GM18868 (cell line): ENCODE results near the gene SPAG9.

Source experiments
- ATAC-seq: cut with Tn5 transposase; IDR thresholded peaks from one replicate; pipeline ENCODE4 v1.9.1; 2021; ENCODE audit warnings: mild to moderate bottlenecking, moderate library complexity; ENCODE audit not compliant: unreplicated experiment

The SPAG9 gene

GRCh38 chr17:50959341-50959740 is 161.3 kb downstream of the SPAG9 start:
- ATAC-seq: no peak

GRCh38 chr17:50957600-50958575 is 162.8 kb downstream of the SPAG9 start:
- ATAC-seq: no peak

GRCh38 chr17:50956750-50957523 is 163.7 kb downstream of the SPAG9 start:
- ATAC-seq: peak; percentile 68

GRCh38 chr17:50956409-50956749 is 164.3 kb downstream of the SPAG9 start:
- ATAC-seq: no peak

- ATAC-seq: no peak
Measured at GRCh38 chr17:50955667-50956120, 165.0 kb downstream of the SPAG9 start.

DNA sequence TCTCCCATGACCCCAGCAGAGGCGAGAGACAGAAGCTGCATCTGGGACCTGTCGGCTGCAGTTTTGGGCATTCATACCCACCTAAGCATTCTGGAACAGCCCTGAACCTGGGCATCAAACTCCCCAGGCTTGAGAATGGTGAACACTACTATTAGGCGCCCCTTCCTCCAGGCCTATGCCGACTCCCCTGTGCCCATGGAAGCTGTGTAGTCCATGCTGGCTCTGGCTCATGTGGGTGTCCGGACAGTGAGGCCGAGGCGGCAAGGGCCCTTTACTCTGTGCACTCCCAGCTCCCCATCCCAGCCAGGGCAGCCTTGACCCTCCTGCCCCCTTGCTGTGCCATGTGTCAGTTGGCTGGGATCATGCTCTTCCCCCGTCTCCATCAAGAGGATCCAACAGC is 165.5 kb downstream of the SPAG9 start:
- ATAC-seq: no peak

- no peak for ATAC-seq
Measured at GRCh38 chr17:50954641-50955121, 166.0 kb downstream of the SPAG9 start.

GRCh38 chr17:50953831-50954601 is 166.7 kb downstream of the SPAG9 start:
- ATAC-seq: no peak

DNA sequence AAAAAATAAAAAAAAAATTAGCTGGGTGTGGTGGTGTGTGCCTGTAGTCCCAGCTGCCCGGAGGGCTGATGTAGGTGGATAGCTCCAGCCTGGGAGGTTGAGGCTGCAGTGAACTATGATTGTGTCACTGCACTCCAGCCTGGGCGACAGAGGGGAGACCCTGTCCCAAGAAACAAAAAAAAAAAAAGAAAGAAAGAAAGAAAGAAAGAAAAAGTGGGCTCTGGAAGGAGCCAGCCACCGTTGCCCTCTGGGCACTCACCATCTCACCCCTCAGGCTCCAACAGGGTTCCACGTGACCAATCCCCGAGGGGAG is 167.2 kb downstream of the SPAG9 start:
- no peak for ATAC-seq

DNA sequence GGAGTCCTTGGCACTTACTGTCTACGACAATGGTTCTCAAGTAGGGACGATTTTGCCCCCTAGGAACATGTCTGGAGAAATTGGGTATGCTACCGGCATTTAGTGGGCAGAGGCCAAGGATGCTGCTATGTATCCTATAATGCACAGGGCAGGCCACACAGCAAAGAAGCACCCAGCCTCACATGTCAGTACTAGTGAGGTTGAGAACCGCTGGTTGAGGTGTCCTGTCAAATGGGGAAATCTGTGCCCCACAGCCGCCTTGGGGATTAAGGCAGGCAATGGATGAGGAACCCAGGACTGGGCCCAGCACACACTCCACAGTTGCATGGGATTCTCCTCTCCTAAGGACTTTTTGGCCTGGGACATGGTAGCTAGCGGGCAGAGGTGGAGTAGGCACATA is 167.8 kb downstream of the SPAG9 start:
- ATAC-seq: no peak

DNA sequence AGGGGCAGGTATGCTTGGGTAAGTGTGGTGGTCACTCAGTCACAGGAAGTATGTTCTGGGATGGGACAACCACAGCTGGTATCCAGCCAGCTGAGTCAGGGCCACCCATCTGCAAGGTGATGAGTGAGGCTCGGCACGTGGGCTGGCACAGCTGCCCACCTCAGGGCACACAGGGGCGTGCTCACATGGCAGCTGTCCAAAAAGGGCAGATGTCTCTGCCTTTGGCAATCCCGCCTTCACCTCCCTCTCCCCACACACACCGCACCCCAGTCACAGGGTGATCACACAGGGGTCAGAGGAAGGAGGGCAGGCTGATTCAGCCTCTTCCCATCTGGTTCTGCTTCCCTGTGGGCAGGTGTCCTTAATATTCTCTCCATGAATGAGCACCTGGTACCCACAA is 168.7 kb downstream of the SPAG9 start:
- no peak for ATAC-seq

- no peak for ATAC-seq
Measured at GRCh38 chr17:50949989-50950877, 170.4 kb downstream of the SPAG9 start.

DNA sequence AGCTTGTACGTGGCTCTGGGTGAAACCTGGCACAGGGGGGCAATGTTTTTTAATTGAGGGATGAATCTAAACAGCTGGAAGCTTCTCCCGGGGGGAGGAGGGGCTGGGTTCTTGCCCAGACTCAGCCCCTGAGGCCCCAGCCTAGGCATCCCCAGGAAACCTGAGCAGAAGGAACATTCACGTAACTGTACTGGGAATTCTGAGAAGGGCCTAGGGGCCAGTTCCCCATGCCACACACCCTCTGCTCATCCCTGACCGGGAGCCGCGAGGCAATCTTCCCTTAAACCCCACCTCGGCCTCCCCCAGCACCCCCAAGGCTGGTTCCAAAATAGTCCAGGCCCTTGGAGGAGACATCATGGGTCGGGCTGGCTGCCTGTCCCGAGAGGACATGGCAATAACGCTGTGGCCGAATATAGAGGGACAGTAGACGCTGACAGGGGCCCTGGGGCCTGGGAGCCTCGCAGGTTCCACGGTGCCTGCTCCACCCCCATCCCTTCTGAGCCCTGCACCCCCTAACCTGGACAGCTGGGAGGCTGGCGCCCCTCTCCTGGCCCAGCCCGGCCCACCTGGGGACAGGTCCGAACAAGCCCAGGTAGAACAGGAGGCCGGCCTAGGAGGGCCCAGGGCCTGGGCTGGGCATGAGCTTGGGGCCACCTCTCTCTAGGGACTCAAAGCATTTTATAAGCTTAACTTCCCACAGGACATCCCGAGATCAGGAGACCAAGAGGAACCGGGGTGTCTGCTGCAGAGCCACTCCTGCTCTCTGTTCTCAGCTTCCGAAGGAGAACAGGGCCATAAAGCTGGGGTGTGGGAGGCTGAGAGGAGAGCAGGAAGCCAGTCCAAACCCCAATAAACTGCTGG is 171.3 kb downstream of the SPAG9 start:
- no peak for ATAC-seq

- no peak for ATAC-seq
Measured at GRCh38 chr17:50948711-50949110, 172.0 kb downstream of the SPAG9 start.

DNA sequence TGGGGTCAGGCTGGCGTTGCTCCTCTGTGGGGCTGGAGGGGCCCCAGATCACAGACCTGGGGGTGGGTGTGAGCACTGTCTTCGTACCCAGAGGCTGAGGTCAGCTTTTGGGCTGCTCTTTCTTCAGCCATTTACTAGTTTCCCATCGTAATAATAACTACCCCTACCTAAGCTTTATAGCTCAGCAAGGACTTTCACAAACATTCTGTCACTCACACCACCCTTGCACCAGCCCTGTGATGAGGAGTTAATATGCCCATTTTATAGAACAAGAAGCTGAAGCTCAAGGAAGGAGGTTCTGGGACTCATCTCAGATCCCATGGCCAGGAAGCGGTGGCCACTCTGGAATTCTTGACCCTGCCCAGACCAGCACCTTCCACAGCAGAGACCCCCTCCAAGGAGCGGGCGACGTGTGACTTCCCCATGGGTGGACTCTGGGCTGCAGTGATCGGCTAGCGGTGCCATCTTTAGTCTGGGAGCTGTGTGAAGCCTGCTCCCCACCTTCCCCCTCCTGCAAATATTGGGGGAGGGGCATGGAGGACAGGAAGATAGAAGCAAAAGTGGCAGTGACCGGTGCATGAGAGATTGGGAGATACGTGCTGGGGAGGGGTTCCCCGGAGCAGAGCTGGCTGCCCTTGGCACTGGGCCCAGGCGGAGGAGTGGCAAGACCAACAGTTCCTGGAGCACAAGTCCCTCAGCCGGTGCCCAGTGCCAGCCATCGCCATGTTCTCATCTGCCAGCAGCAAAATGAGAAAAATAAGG is 172.7 kb downstream of the SPAG9 start:
- ATAC-seq: no peak

DNA sequence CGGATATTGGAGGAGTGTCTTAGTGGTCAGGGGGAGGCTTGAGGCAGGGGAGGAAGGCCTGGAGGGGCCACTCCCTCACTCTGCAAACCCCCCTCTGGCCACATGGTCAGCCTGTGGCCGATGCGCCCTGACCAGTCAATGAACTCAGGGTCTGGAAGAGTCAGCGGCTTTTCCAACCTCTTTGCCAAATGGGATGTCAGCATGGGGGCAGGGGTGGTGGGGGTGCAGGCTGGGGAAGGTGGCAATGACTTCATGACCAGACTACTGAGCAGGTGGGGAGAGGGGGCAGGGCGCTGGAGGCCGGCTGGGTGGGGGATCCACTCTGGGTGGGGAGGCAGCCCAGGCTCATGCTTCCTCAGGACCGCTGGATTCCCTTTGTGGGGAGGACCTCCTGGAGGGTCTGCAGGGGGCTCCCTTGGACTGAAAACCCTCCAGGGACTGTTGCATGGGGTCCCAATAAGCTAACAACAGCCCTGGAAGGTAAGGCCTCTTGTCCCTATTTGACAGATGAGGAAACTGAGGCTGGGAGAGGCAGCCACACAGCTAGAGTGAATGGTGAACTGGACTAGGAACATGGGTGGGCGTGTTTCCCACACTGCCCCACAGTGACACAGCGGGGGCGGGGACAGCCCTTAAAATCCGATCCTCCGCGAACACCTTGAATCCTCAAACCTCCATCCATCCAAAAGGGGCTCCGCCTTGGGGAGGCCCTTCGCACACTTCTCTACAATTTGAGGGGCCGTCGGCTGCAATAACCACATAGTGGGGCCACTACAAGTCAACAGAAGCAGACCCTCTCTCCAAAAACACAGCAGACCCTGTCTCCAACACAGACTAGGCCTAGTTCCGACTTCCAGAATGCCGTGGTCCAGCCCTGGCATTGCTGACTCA is 173.5 kb downstream of the SPAG9 start:
- ATAC-seq: no peak

- ATAC-seq: no peak
Measured at GRCh38 chr17:50946223-50946890, 174.3 kb downstream of the SPAG9 start.
